ENCODE data around the gene RAPGEF2. TPM values are rescaled to one million over a fixed set of nuclear protein-coding genes. Genes with fewer than 3 reads are reported as not detected.
A peak's percentile ranks its signal among the peaks of the same experiment; 100 is the strongest.
"Not testable (repeated sequence)": the region's sequence is repeated elsewhere in the genome, so short reads cannot be mapped to it uniquely, and the experiment has no call there.

The RAPGEF2 gene
- total and polyA plus RNA-seq, 2 donors (not counting 1 experiment from before 2014, with no cell fraction given) = 10.9 to 45.8 TPM

DNA sequence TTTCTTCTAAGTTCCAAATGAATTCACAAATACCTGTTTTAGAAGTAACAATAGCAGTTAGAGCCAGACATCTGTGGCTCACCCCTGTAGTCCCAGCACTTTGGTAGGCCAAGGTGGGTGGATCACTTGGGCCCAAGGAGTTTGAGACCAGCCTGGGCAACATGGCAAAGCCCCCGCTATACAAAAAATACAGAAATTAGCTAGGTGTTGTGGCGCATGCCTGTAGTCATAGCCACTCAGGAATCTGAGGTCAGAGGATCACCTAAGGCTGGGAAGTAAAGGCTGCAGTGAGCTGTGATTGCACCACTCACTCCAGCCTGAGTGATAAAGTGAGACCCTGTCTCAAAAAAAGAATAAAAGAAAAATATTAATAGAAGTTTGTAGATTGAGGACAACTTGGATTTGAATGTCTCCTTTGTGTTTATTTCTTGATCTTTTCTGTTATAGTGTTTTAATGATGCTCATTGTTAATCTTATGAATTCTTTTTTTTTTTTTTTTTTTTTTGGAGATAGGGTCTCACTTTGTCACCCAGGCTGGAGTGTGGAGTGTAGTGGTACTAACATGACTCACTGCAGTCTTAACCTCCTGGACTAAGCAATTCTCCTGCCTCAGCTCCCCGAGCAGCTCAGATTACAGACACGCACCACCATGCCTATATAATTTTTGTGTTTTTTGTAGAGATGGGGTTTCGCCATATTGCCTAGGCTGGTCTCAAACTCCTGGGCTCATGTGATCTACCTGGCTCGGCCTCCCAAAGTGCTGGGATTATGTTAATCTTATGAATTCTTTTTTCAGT lies 30.7 kb upstream of the RAPGEF2 start:
- Mint-ChIP-seq H3K9me3 (ENCODE audit: insufficient read depth) (no peaks in the 10 kb centered on the region), H3K27ac (no peak overlapping the region), H3K27me3 (no peaks in the 10 kb centered on the region), H3K4me1 (no peaks in the 10 kb centered on the region), H3K4me3 (no peak overlapping the region)
- TF ChIP-seq, protein P1, sequence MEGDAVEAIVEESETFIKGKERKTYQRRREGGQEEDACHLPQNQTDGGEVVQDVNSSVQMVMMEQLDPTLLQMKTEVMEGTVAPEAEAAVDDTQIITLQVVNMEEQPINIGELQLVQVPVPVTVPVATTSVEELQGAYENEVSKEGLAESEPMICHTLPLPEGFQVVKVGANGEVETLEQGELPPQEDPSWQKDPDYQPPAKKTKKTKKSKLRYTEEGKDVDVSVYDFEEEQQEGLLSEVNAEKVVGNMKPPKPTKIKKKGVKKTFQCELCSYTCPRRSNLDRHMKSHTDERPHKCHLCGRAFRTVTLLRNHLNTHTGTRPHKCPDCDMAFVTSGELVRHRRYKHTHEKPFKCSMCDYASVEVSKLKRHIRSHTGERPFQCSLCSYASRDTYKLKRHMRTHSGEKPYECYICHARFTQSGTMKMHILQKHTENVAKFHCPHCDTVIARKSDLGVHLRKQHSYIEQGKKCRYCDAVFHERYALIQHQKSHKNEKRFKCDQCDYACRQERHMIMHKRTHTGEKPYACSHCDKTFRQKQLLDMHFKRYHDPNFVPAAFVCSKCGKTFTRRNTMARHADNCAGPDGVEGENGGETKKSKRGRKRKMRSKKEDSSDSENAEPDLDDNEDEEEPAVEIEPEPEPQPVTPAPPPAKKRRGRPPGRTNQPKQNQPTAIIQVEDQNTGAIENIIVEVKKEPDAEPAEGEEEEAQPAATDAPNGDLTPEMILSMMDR (IDR thresholded peaks at IDR 0.05) = no peak
- TF ChIP-seq EZH2 (IDR thresholded peaks at IDR 0.05; ENCODE audit: borderline replicate concordance, insufficient read depth, low read depth, low read length, poor library complexity, severe bottlenecking) = no peak
- Histone ChIP-seq H3K4me3 (ENCODE audit: control extremely low read depth in 1 of 5, extremely low read depth in 1 of 5, insufficient read depth in 1 of 5, low read depth in 2 of 5, low read length in 4 of 5) (no peak overlapping the region), H3K27me3 (replicated peaks in 1 of 4; ENCODE audit: control extremely low read depth in 1 of 4, control insufficient read depth in 3 of 4, insufficient read depth in 4 of 4, low read length in 3 of 4) (peaks cover 0 to 2% (median 0%) of the 10 kb centered on the region in 4 experiments), H3K36me3 (replicated peaks in 1 of 2; ENCODE audit: control extremely low read depth in 1 of 2, control insufficient read depth in 1 of 2, extremely low read depth in 1 of 2, insufficient read depth in 2 of 2, low read length in 1 of 2) (no peaks in the 10 kb centered on the region), H3K4me1 (ENCODE audit: control insufficient read depth in 2 of 2, insufficient read depth in 2 of 2, low read length in 2 of 2) (peaks cover 3% of the 10 kb centered on the region in 2 donors), H3K4me2 (replicated peaks; ENCODE audit: low read depth, low read length, poor library complexity, severe bottlenecking) (no peak overlapping the region), H2AFZ (ENCODE audit: insufficient read depth, low read depth, low read length, poor library complexity, severe bottlenecking) (no peak overlapping the region), H3K9ac (ENCODE audit: low read length) (no peak overlapping the region), H3K9me3 (ENCODE audit: control extremely low read depth in 1 of 3, control insufficient read depth in 2 of 3, insufficient read depth in 1 of 3, low read length in 2 of 3) (no peaks in the 10 kb centered on the region), H3K27ac (ENCODE audit: low read length in 2 of 2) (no peak overlapping the region), H4K20me1 (ENCODE audit: control insufficient read depth, insufficient read depth, low read length, poor library complexity, severe bottlenecking) (no peaks in the 10 kb centered on the region), H3K79me2 (ENCODE audit: control insufficient read depth, insufficient read depth, low read length) (no peaks in the 10 kb centered on the region)
- ATAC-seq (ENCODE audit: low read depth) (no peak), DNase-seq (no peak)
- ChIA-PET CTCF (no interaction called here), POLR2A (no interaction called here)
- 100% methylated on average over 3 of the region's 6 CpGs for WGBS (ENCODE audit: insufficient coverage)
- intact Hi-C loops (cut with micrococcal nuclease) = loop anchor here (2.0 to 10.0 kb wide), 2 partner anchors 49 to 397 kb away; partner anchors contain the start of genes C4orf46 and ETFDH

DNA sequence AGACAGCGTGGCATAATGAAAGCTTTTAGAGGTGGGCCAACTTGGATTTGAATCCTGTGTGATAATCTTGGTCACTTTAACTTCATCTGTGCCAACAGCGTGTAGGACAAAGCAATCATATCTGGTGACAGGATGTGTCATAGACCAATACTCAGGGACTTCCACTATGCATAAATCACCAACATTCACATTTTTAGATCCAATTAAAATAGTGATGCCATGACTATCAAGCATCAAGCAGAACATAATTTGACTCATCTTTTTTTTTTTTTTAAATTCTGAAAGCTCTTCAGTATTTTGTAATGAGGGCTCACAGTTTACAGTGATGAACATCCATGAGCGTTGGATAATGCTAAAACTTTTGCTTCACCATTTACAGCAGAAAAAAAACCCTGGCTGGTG lies 27.3 kb upstream of the RAPGEF2 start:
- Histone ChIP-seq H3K79me2 (ENCODE audit: control insufficient read depth, insufficient read depth, low read length) (no peaks in the 10 kb centered on the region), H2AFZ (ENCODE audit: insufficient read depth, low read depth, low read length, poor library complexity, severe bottlenecking) (no peak overlapping the region), H3K27me3 (replicated peaks in 1 of 4; ENCODE audit: control extremely low read depth in 1 of 4, control insufficient read depth in 3 of 4, insufficient read depth in 4 of 4, low read length in 3 of 4) (peaks cover 0 to 2% (median 0%) of the 10 kb centered on the region in 4 experiments), H3K4me2 (replicated peaks; ENCODE audit: low read depth, low read length, poor library complexity, severe bottlenecking) (no peak overlapping the region), H3K36me3 (replicated peaks in 1 of 2; ENCODE audit: control extremely low read depth in 1 of 2, control insufficient read depth in 1 of 2, extremely low read depth in 1 of 2, insufficient read depth in 2 of 2, low read length in 1 of 2) (no peaks in the 10 kb centered on the region), H3K27ac (ENCODE audit: low read length in 2 of 2) (no peak overlapping the region), H3K4me1 (ENCODE audit: control insufficient read depth in 2 of 2, insufficient read depth in 2 of 2, low read length in 2 of 2) (peaks cover 13 to 14% of the 10 kb centered on the region in 2 donors), H3K4me3 (ENCODE audit: control extremely low read depth in 1 of 5, extremely low read depth in 1 of 5, insufficient read depth in 1 of 5, low read depth in 2 of 5, low read length in 4 of 5) (no peak overlapping the region), H3K9me3 (ENCODE audit: control extremely low read depth in 1 of 3, control insufficient read depth in 2 of 3, insufficient read depth in 1 of 3, low read length in 2 of 3) (no peaks in the 10 kb centered on the region), H3K9ac (ENCODE audit: low read length) (no peak overlapping the region), H4K20me1 (ENCODE audit: control insufficient read depth, insufficient read depth, low read length, poor library complexity, severe bottlenecking) (no peaks in the 10 kb centered on the region)
- 85% methylated on average over 2 of the region's 3 CpGs for WGBS (ENCODE audit: insufficient coverage)
- TF ChIP-seq, protein P1 (IDR thresholded peaks at IDR 0.05) = no peak
- no peak for TF ChIP-seq EZH2 (IDR thresholded peaks at IDR 0.05; ENCODE audit: borderline replicate concordance, insufficient read depth, low read depth, low read length, poor library complexity, severe bottlenecking)
- intact Hi-C loops (cut with micrococcal nuclease) = loop anchor here (10.0 kb wide), 1 partner anchor 401 kb away; the partner anchor contains the start of genes C4orf46 and ETFDH
- H3K27me3 Mint-ChIP-seq = no peaks in the 10 kb centered on the region
- no peak overlapping the region for H3K4me3 Mint-ChIP-seq
- ChIA-PET CTCF (no interaction called here), POLR2A (no interaction called here)
- ATAC-seq (ENCODE audit: low read depth) (no peak), DNase-seq (no peak)
- no peak overlapping the region for H3K27ac Mint-ChIP-seq
- peaks cover 2% of the 10 kb centered on the region for H3K9me3 Mint-ChIP-seq (ENCODE audit: insufficient read depth)
- peaks cover 13% of the 10 kb centered on the region for H3K4me1 Mint-ChIP-seq

DNA sequence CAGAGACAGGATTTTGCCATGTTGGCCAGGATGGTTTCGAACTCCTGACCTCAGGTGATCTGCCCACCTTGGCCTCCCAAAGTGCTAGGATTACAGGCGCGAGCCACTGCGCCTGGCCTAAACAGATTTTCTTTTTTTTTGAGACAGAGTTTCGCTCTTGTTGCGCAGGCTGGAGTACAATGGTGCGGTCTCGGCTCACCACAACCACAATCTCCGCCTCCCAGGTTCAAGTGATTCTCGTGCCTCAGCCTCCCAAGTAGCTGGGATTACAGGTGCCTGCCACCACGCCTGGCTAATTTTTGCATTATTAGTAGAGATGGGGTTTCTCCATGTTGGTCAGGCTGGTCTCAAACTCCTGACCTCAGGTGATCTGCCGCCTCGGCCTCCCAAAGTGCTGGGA lies 25.9 kb upstream of the RAPGEF2 start:
- intact Hi-C loops (cut with micrococcal nuclease) = loop anchor here (1.0 to 10.0 kb wide), 3 partner anchors 25 to 402 kb away; partner anchors contain the start of genes C4orf46, ETFDH and RAPGEF2
- H3K4me3 Mint-ChIP-seq; DNase-seq; CTCF ChIA-PET; H3K9me3 ChIP-seq (ENCODE audit: control extremely low read depth in 1 of 3, control insufficient read depth in 2 of 3, insufficient read depth in 1 of 3, low read length in 2 of 3); H3K27me3 Mint-ChIP-seq; H3K36me3 ChIP-seq (replicated peaks in 1 of 2; ENCODE audit: control extremely low read depth in 1 of 2, control insufficient read depth in 1 of 2, extremely low read depth in 1 of 2, insufficient read depth in 2 of 2, low read length in 1 of 2); H4K20me1 ChIP-seq (ENCODE audit: control insufficient read depth, insufficient read depth, low read length, poor library complexity, severe bottlenecking); H3K27me3 ChIP-seq (replicated peaks in 1 of 4; ENCODE audit: control extremely low read depth in 1 of 4, control insufficient read depth in 3 of 4, insufficient read depth in 4 of 4, low read length in 3 of 4); H3K9me3 Mint-ChIP-seq (ENCODE audit: insufficient read depth); ATAC-seq (ENCODE audit: low read depth); H3K79me2 ChIP-seq (ENCODE audit: control insufficient read depth, insufficient read depth, low read length); POLR2A ChIA-PET; H3K9ac ChIP-seq (ENCODE audit: low read length): not testable (repeated sequence)
- H3K27ac ChIP-seq (ENCODE audit: low read length in 2 of 2) = peak overlapping the region; percentile 43 to 58
- Mint-ChIP-seq H3K27ac (peak overlapping the region; percentile 37), H3K4me1 (peaks cover 13% of the 10 kb centered on the region)
- peak overlapping the region; percentile 48 for H2AFZ ChIP-seq (ENCODE audit: insufficient read depth, low read depth, low read length, poor library complexity, severe bottlenecking)
- H3K4me1 ChIP-seq (ENCODE audit: control insufficient read depth in 2 of 2, insufficient read depth in 2 of 2, low read length in 2 of 2) = peaks cover 13 to 14% of the 10 kb centered on the region in 2 donors
- WGBS (ENCODE audit: insufficient coverage) = 95% methylated on average over 10 of the region's 13 CpGs
- peak overlapping the region in 1 of 5 experiments; percentile 52 for H3K4me3 ChIP-seq (ENCODE audit: control extremely low read depth in 1 of 5, extremely low read depth in 1 of 5, insufficient read depth in 1 of 5, low read depth in 2 of 5, low read length in 4 of 5)
- H3K4me2 ChIP-seq (replicated peaks; ENCODE audit: low read depth, low read length, poor library complexity, severe bottlenecking) = peak overlapping the region; percentile 68

Measured in B cell (primary cell).